GM12878 (cell line): ENCODE results near the gene PRSS50. TPM values are rescaled to one million over a fixed set of nuclear protein-coding genes. Genes with fewer than 3 reads are reported as not detected.

Experiments used
- ATAC-seq: fragments of 200-7000 bp; cut with Tn5 transposase; 3 replicates; pipeline ENCODE4 v1.9.1; 2020; ENCODE audit warnings: mild to moderate bottlenecking, moderate library complexity
- BruUV-seq: library from RNA; stranded (reverse); fragments of 400-500 nt; replicated peaks from 2 replicates; lab custom pipeline; 2021; lab: Mats Ljungman, UMichigan
- CTCF ChIA-PET: fragments of 300-600 bp; sonication (Branson Sonifier 250); formaldehyde crosslinking; extraction: SDS; loops from one replicate; lab custom pipeline; 2021; ENCODE audit warnings: inconsistent platforms; lab: Yijun Ruan, JAX
- POLR2A ChIA-PET: fragments of 350-600 bp; formaldehyde crosslinking; extraction: SDS; loops from one replicate; lab custom pipeline; 2021; ENCODE audit warnings: inconsistent platforms; lab: Charles Lee
- RAD21 ChIA-PET: fragments of 300-600 bp; sonication (Branson Sonifier 250); formaldehyde crosslinking; loops from one replicate; lab custom pipeline; 2023; ENCODE audit warnings: antibody characterized with exemption; ENCODE audit not compliant: unreplicated experiment; lab: Charles Lee
- SMC1A ChIA-PET: fragments of 300-600 bp; sonication (Branson Sonifier 250); formaldehyde crosslinking; loops from one replicate; lab custom pipeline; 2023; ENCODE audit not compliant: unreplicated experiment, uncharacterized antibody; lab: Charles Lee
- DNase-seq: peaks from one replicate; pipeline ENCODE4 v3.0.0-alpha.2; 2011; ENCODE audit warnings: low read depth, low spot score
- FAIRE-seq: peaks from 3 replicates; lab custom pipeline; 2011; peaks lifted over from hg19 to GRCh38; lab: Jason Lieb, UNC
- H2AFZ ChIP-seq: 2 replicates; pipeline ENCODE4 v1.6.0; 2011; ENCODE audit warnings: low read depth, low read length, control low read depth; ENCODE audit not compliant: control insufficient read depth
- H3K27ac ChIP-seq: 2 replicates; pipeline ENCODE4 v1.5.1; 2011; ENCODE audit warnings: control low read depth; ENCODE audit not compliant: control insufficient read depth, insufficient read depth
- H3K27me3 ChIP-seq, 2 experiments: replicated peaks in 1 of 2; 2 replicates each; pipeline versions ENCODE4 v1.6.0 to v1.6.1; 2011; ENCODE audit warnings: low read length in 1 of 2; ENCODE audit not compliant: control insufficient read depth in 2 of 2, insufficient read depth in 2 of 2
- H3K36me3 ChIP-seq, 2 experiments: 2 replicates each; pipeline ENCODE4 v1.5.1; 2011; ENCODE audit warnings: low read length in 1 of 2; ENCODE audit not compliant: control insufficient read depth in 2 of 2, insufficient read depth in 2 of 2
- H3K4me1 ChIP-seq: 2 replicates; pipeline ENCODE4 v1.6.1; 2011; ENCODE audit warnings: mild to moderate bottlenecking, low read length, moderate library complexity, mixed read lengths; ENCODE audit not compliant: control insufficient read depth, insufficient read depth
- H3K4me2 ChIP-seq: 2 replicates; pipeline ENCODE4 v1.6.0; 2011; ENCODE audit warnings: control low read depth; ENCODE audit not compliant: control insufficient read depth, insufficient read depth
- H3K4me3 ChIP-seq: fragments of 200-600 bp; sonication (generic); 2 replicates; pipeline ENCODE4 v1.5.1; 2016
- H3K79me2 ChIP-seq: 2 replicates; pipeline ENCODE4 v1.6.0; 2011; ENCODE audit warnings: low read length; ENCODE audit not compliant: control insufficient read depth, insufficient read depth
- H3K9ac ChIP-seq: 2 replicates; pipeline ENCODE4 v1.8.0; 2011; ENCODE audit warnings: low read length, control low read depth, mixed read lengths; ENCODE audit not compliant: control insufficient read depth, insufficient read depth
- H3K9me3 ChIP-seq: replicated peaks from 3 replicates; pipeline ENCODE4 v1.5.1; 2011; ENCODE audit warnings: mild to moderate bottlenecking, low read length; ENCODE audit not compliant: control insufficient read depth, insufficient read depth
- H4K20me1 ChIP-seq: 2 replicates; pipeline ENCODE4 v1.6.0; 2011; ENCODE audit not compliant: control insufficient read depth, insufficient read depth
- BACH1 ChIP-seq: fragments of 450-650 bp; IDR thresholded peaks from 2 replicates; pipeline ENCODE4 v1.6.1; 2017; ENCODE audit warnings: mild to moderate bottlenecking, borderline replicate concordance
- CREB1 ChIP-seq: IDR thresholded peaks from 2 replicates; pipeline ENCODE4 v1.6.1; 2012; ENCODE audit warnings: low read depth, mild to moderate bottlenecking, inconsistent platforms
- JUND ChIP-seq: IDR thresholded peaks from 2 replicates; pipeline ENCODE4 v1.6.1; 2012; ENCODE audit warnings: low read depth, mild to moderate bottlenecking, low read length, improper control_type of control experiment, moderate library complexity
- KLF5 ChIP-seq: fragments of 450-650 bp; IDR thresholded peaks from 2 replicates; pipeline ENCODE4 v1.6.1; 2014; ENCODE audit warnings: mild to moderate bottlenecking; ENCODE audit not compliant: partially characterized antibody
- MEF2B ChIP-seq: fragments of 450-650 bp; IDR thresholded peaks from 2 replicates; pipeline ENCODE4 v1.6.1; 2018; ENCODE audit warnings: mild to moderate bottlenecking, moderate library complexity; ENCODE audit not compliant: partially characterized antibody, poor library complexity, severe bottlenecking
- MTA2 ChIP-seq: fragments of 450-650 bp; IDR thresholded peaks from 2 replicates; pipeline ENCODE4 v1.6.1; 2016; ENCODE audit warnings: low read depth, mild to moderate bottlenecking, moderate library complexity
- NR2C1 ChIP-seq: fragments of 450-650 bp; IDR thresholded peaks from 2 replicates; pipeline ENCODE4 v1.6.1; 2017; ENCODE audit warnings: antibody characterized with exemption, mild to moderate bottlenecking, moderate library complexity
- RAD21 ChIP-seq: IDR thresholded peaks from 2 replicates; pipeline ENCODE4 v1.6.1; 2011; ENCODE audit warnings: mild to moderate bottlenecking, low read depth, low read length, moderate library complexity; ENCODE audit not compliant: insufficient read depth
- SKIL ChIP-seq: fragments of 450-650 bp; IDR thresholded peaks from 2 replicates; pipeline ENCODE4 v1.6.1; 2017; ENCODE audit warnings: mild to moderate bottlenecking, low read depth, inconsistent platforms; ENCODE audit not compliant: poor library complexity, severe bottlenecking
- SUZ12 ChIP-seq: fragments of 200-600 bp; sonication (generic); IDR thresholded peaks from one replicate; pipeline ENCODE4 v1.6.1; 2018; ENCODE audit warnings: antibody characterized with exemption, mild to moderate bottlenecking; ENCODE audit not compliant: unreplicated experiment
- TBL1XR1 ChIP-seq: IDR thresholded peaks from 2 replicates; pipeline ENCODE4 v1.6.1; 2012; ENCODE audit warnings: low read depth, low read length, improper control_type of control experiment
- WGBS: methylation state at CpG from one replicate; pipeline ENCODE4 v1.1.6; 2016; ENCODE audit warnings: low lambda C conversion rate; ENCODE audit not compliant: insufficient replicate concordance, insufficient coverage; ENCODE audit errors: missing lambda C conversion rate; 5-methylcytosine and 5-hydroxymethylcytosine counted together
- in situ Hi-C: fragments of 300-500 bp; cut with MboI; formaldehyde crosslinking; loops from 9 replicates; pipeline ENCODE4 v1.14.3; 2018; ENCODE audit warnings: mixed read lengths
- intact Hi-C: fragments of 100-400 bp; cut with micrococcal nuclease; formaldehyde crosslinking; loops from one replicate; pipeline ENCODE4 v1.14.2; 2022; ENCODE audit not compliant: unreplicated experiment
- polyA plus RNA-seq, 11 experiments: library from polyadenylated mRNA; depleted of rRNA in 4 of 11; unstranded in 6 of 11; stranded (reverse) in 5 of 11; fragments of >200 nt; fragmentation: Nextera tagmentation in 4 of 11; fragmentation: Illumina TruSeq in 1 of 11; extraction: Ambion mirVana in 4 of 11; extraction: Trizol in 1 of 11; gene quantifications; 1 replicate in 1 of 11; 2 replicates in 10 of 11; pipeline versions ENCODE4 v1.2.1 to v1.2.3, GENCODE V29; 2011 to 2016; ENCODE audit warnings: inconsistent platforms in 2 of 11, missing spikeins in 2 of 11, low read depth in 1 of 11
- total RNA-seq, 4 experiments: library from RNA; depleted of rRNA in 3 of 4; stranded (reverse); fragments of >200 nt in 3 of 4; fragmentation: Illumina TruSeq in 1 of 4; extraction: Trizol in 1 of 4; gene quantifications; 2 replicates each; pipeline versions ENCODE4 v1.2.1 to v1.2.3, GENCODE V29; 2013 to 2021

The PRSS50 gene
- total and polyA plus RNA-seq, 10 of the 15 experiments (the other 5 are each of a cell fraction or from before 2014, with no cell fraction given) = 0.05 TPM; not detected in 9

GRCh38 chr3:46724424-46724823, 6.8 kb upstream of the PRSS50 start:
- ChIA-PET SMC1A (no interaction called here), POLR2A (no interaction called here), RAD21 (no interaction called here), CTCF (interaction anchor here (1.2 kb wide), 1 partner anchor 185 kb away, joined by 3 read pairs; no protein-coding TSS in a partner anchor)
- H3K4me3 ChIP-seq = no peak overlapping the region
- peaks cover 3% of the 10 kb centered on the region; the same call in 1 of the 2 replicates for H3K4me1 ChIP-seq
- H4K20me1 ChIP-seq = no peaks in the 10 kb centered on the region
- DNase-seq (no peak), ATAC-seq (no peak; the same call in 2 of the 3 replicates), FAIRE-seq (no peak)
- no peak for TF ChIP-seq NR2C1
- TF ChIP-seq MEF2B = no peak
- no peak for TF ChIP-seq TBL1XR1
- no peak for TF ChIP-seq KLF5
- no peak for TF ChIP-seq MTA2
- no peak for TF ChIP-seq SUZ12
- TF ChIP-seq BACH1 = no peak
- TF ChIP-seq RAD21 = no peak
- TF ChIP-seq CREB1 = no peak
- TF ChIP-seq SKIL = no peak
- no peak for TF ChIP-seq JUND
- H3K27ac ChIP-seq = no peak overlapping the region
- H3K9me3 ChIP-seq = no peaks in the 10 kb centered on the region
- in situ Hi-C loops = no loop called here
- no peak overlapping the region for H3K9ac ChIP-seq
- WGBS = 2% methylated on average over 4 of the region's 4 CpGs
- no peaks in the 10 kb centered on the region for H3K79me2 ChIP-seq
- no peak overlapping the region for H3K4me2 ChIP-seq
- H3K36me3 ChIP-seq = no peaks in the 10 kb centered on the region
- intact Hi-C loops = no loop called here
- H3K27me3 ChIP-seq = no peaks in the 10 kb centered on the region
- no TSS peak for BruUV-seq
- no peak overlapping the region; the same call in 1 of the 2 replicates for H2AFZ ChIP-seq
